Glutamatergic neuron (in vitro differentiated cells): ENCODE data around the gene CAMTA1. TPM values are rescaled to one million over a fixed set of nuclear protein-coding genes. Genes with fewer than 3 reads are reported as not detected.

Source experiments
- DNase-seq: peaks from one replicate; pipeline ENCODE4 v3.0.0; 2022
- H3K27ac Mint-ChIP-seq: one replicate; pipeline ENCODE4 v1.8.0; 2020; ENCODE audit warnings: mild to moderate bottlenecking, mixed read lengths, inconsistent platforms; ENCODE audit not compliant: unreplicated experiment
- H3K27me3 Mint-ChIP-seq: one replicate; pipeline ENCODE4 v1.8.0; 2020; ENCODE audit warnings: mild to moderate bottlenecking, moderate library complexity, mixed read lengths, inconsistent platforms; ENCODE audit not compliant: unreplicated experiment
- H3K36me3 Mint-ChIP-seq: one replicate; pipeline ENCODE4 v1.8.0; 2020; ENCODE audit warnings: mild to moderate bottlenecking, mixed read lengths, inconsistent platforms; ENCODE audit not compliant: unreplicated experiment
- H3K4me1 Mint-ChIP-seq: one replicate; pipeline ENCODE4 v1.8.0; 2020; ENCODE audit warnings: mild to moderate bottlenecking, low read depth, mixed read lengths, inconsistent platforms; ENCODE audit not compliant: unreplicated experiment
- H3K4me3 Mint-ChIP-seq: one replicate; pipeline ENCODE4 v1.8.0; 2020; ENCODE audit warnings: mild to moderate bottlenecking, mixed read lengths, inconsistent platforms; ENCODE audit not compliant: unreplicated experiment
- H3K9me3 Mint-ChIP-seq: one replicate; pipeline ENCODE4 v1.8.0; 2020; ENCODE audit warnings: mild to moderate bottlenecking, moderate library complexity, mixed read lengths, inconsistent platforms; ENCODE audit not compliant: unreplicated experiment
- total RNA-seq: library from RNA; stranded (reverse); fragmentation: NEBNext Ultra II Directional; extraction: Animal tissue kit (Norgen Biotek cat#: 25700); gene quantifications from one replicate; pipeline ENCODE4 v1.2.1, GENCODE V29; 2021; ENCODE audit not compliant: unreplicated experiment
- TF ChIP-seq, protein P1 (sequence below): fragments of 200-600 bp; sonication (generic); IDR thresholded peaks from one replicate; pipeline ENCODE4 v1.5.0; 2021; ENCODE audit not compliant: partially characterized antibody, unreplicated experiment

CAMTA1 gene
- total RNA-seq, 1 donor from 2014 or later, result 77.2 TPM

DNA sequence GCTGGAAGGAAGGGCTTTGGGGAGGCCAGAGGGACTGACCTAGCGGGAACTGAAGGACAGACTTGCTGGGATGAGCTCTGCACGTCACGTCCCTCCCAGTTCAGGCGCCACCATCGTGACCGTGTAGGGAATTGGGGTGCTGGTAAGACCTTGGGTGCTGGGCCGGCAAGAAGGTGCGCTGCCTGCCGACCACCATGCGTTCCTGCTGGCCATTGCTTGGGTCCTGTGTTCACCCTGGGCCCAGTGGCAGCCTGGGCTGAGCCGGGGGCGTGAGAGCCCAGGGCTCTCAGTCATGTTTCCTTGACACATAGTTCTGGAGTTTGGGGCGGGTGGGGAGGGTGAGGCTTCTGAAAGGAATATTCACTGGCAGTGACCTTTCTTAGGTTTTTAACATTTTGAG is 176.0 kb downstream of the CAMTA1 start:
- DNase-seq, result no peak
- Mint-ChIP-seq H3K4me1 (peaks cover 54% of the 10 kb centered on the region), H3K4me3 (peak overlapping the region; percentile 83), H3K36me3 (no peaks in the 10 kb centered on the region), H3K9me3 (peaks cover 14% of the 10 kb centered on the region), H3K27me3 (peaks cover 18% of the 10 kb centered on the region), H3K27ac (peak overlapping the region; percentile 64)
- TF ChIP-seq, protein P1, sequence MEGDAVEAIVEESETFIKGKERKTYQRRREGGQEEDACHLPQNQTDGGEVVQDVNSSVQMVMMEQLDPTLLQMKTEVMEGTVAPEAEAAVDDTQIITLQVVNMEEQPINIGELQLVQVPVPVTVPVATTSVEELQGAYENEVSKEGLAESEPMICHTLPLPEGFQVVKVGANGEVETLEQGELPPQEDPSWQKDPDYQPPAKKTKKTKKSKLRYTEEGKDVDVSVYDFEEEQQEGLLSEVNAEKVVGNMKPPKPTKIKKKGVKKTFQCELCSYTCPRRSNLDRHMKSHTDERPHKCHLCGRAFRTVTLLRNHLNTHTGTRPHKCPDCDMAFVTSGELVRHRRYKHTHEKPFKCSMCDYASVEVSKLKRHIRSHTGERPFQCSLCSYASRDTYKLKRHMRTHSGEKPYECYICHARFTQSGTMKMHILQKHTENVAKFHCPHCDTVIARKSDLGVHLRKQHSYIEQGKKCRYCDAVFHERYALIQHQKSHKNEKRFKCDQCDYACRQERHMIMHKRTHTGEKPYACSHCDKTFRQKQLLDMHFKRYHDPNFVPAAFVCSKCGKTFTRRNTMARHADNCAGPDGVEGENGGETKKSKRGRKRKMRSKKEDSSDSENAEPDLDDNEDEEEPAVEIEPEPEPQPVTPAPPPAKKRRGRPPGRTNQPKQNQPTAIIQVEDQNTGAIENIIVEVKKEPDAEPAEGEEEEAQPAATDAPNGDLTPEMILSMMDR, result no peak

DNA sequence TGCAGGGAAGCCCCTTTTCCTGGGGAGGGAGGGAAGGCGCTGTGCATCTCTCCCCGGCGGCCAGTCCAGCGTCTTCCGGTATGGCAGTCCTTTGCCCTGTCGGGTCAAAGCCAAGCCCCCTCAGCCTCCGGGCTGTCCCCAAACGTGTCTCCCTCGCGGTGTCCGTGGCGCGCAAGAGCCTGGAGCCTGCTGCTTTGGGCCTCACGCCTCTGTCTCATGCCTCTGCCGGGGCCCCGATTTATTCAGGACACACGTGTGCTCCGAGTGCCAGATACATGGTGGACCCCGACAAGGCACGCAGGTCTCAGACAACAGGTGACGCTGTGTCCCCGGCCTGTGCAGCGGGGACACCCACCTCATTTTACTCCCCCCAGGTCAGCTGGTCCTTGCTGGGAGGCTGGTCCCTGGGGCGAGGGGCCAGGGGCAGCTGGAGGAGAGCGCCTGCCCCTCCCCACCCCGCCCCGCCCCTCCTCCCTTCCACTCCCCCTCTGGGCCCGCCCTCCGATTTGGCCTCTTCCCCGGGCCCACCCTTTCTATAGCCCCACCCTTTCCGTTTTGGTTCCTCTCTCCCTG is 176.7 kb downstream of the CAMTA1 start:
- peaks cover 14% of the 10 kb centered on the region for H3K9me3 Mint-ChIP-seq
- peak overlapping the region; percentile 75 for H3K27ac Mint-ChIP-seq
- peak overlapping the region; percentile 83 for H3K4me3 Mint-ChIP-seq
- DNase-seq, result peak; percentile 50
- H3K36me3 Mint-ChIP-seq, result no peaks in the 10 kb centered on the region
- TF ChIP-seq, protein P1, result no peak
- H3K27me3 Mint-ChIP-seq, result peaks cover 18% of the 10 kb centered on the region
- peaks cover 47% of the 10 kb centered on the region for H3K4me1 Mint-ChIP-seq

DNA sequence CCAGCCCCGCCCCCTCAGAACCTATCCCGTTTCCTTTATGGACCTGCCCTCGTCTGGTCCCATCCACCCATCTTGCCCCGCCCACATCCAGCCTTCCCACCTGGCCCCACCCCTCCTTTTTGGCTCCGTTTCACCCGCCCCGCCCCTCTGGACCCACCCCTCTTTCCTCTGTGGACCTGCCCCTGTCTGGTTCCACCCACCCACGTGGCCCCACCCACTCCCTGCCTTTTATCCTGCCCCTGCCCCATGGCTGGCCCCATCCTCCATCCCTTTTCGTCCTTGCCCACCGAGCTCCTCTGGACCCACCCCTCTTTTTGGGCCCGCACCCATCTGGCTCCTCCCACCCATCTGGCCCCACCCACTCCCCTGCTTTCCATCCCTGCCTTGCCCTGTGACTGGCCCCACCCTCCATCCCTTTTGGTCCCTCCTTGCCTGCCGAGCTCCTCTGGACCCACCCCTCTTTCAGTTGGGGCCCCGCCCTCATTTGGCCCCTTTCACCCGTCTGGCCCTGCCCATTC is 177.3 kb downstream of the CAMTA1 start:
- no peaks in the 10 kb centered on the region for H3K36me3 Mint-ChIP-seq
- peaks cover 13% of the 10 kb centered on the region for H3K9me3 Mint-ChIP-seq
- H3K27me3 Mint-ChIP-seq, result peaks cover 14% of the 10 kb centered on the region
- H3K4me3 Mint-ChIP-seq, result peak overlapping the region; percentile 11
- H3K4me1 Mint-ChIP-seq, result peaks cover 46% of the 10 kb centered on the region
- TF ChIP-seq, protein P1, result no peak
- DNase-seq, result peak; percentile 94
- no peak overlapping the region for H3K27ac Mint-ChIP-seq

DNA sequence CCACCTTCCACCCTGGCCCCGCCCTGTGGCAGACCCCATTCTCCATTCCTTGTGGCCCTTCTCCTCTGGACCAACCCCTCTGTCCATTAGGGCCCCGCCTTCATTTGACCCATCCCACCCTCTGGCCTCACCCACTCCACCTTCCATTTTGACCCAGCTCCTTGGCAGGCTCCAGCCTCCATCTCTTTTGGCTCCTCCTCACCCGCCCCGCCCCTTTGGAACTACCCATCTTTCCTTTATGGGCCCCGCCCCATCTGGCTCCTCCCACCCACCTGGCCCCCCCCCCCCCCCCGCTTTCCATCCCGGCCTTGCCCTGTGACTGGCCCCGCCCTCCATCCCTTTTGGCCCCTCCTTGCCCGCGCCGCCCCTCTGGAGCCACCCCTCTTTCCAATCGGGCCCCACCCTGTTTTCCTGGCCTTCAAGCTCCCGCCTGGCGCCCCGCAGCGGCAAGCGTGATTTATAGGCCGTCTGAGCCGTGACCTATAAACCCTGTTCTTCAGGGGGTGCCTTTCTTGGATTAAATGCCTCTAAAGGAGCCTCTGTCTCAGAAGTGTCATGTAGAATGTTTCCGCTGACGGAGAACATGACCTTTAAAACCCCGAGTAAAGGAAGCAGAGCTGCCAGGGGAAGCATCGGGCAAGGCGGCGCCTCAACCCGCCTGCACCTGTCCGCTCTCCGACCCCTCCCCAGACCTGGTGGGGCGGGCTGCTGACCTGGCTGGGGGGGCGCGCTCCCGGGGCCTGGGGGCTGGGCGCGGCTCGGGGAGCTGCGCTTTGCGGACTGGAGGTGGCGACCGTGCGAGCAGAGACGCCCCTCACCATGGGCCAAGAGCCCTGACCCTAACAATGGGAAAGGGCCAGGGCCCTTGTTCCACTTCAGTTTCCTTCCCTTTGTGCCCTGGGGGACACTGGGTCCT is 178.0 kb downstream of the CAMTA1 start:
- DNase-seq, result peak; percentile 93
- Mint-ChIP-seq H3K9me3 (peaks cover 12% of the 10 kb centered on the region), H3K27me3 (peaks cover 14% of the 10 kb centered on the region), H3K27ac (peak overlapping the region; percentile 82), H3K36me3 (no peaks in the 10 kb centered on the region), H3K4me3 (peak overlapping the region; percentile 11), H3K4me1 (peaks cover 48% of the 10 kb centered on the region)
- TF ChIP-seq, protein P1, result no peak

DNA sequence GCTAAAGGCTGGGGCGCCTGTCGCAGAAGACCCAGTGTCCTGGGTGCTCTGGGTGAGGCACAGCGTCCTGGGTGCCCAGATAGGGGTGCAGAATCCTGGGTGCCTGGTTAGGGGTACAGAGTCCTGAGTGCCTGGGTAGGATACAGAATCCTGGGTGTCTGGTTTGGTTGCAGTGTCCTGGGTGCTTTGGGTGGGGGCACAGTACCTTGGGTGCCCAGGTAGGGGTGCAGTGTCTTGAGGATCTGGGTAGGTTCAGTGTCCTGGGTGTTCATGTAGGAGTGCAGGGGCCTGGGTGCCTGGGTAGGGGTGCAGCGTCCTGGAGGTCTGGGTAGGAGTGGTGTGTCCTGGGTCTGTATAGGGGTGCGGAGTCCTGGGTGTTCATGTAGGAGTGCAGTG is 178.7 kb downstream of the CAMTA1 start:
- Mint-ChIP-seq H3K36me3 (no peaks in the 10 kb centered on the region), H3K27me3 (peaks cover 14% of the 10 kb centered on the region), H3K4me3 (peak overlapping the region; percentile 63), H3K4me1 (peaks cover 43% of the 10 kb centered on the region), H3K27ac (peak overlapping the region; percentile 82), H3K9me3 (peaks cover 12% of the 10 kb centered on the region)
- no peak for DNase-seq
- TF ChIP-seq, protein P1, result no peak
